SK-N-SH (cell line): ENCODE measurements around the gene TRIM69.

ENCODE experiments used
- CHD2 ChIP-seq: fragments of 150-350 bp; IDR thresholded peaks from 2 replicates; pipeline ENCODE4 v1.6.1; 2018; ENCODE audit warnings: low read length; ENCODE audit not compliant: partially characterized antibody
- EP300 ChIP-seq, 2 experiments: IDR thresholded peaks; 2 replicates each; pipeline versions ENCODE4 v1.4.0 to v1.6.1; 2012; ENCODE audit warnings: borderline replicate concordance in 1 of 2, low read depth in 1 of 2, low read length in 1 of 2
- FOXJ3 ChIP-seq: sonication (generic); formaldehyde crosslinking; IDR thresholded peaks from 2 replicates; pipeline ENCODE4 v1.5.1; 2020; ENCODE audit warnings: mild to moderate bottlenecking, missing genetic modification reagents
- JUND ChIP-seq: IDR thresholded peaks from 2 replicates; pipeline ENCODE4 v1.4.0; 2012
- NFIC ChIP-seq: IDR thresholded peaks from 2 replicates; pipeline ENCODE4 v1.4.0; 2012; ENCODE audit warnings: borderline replicate concordance
- NRF1 ChIP-seq: IDR thresholded peaks from 2 replicates; pipeline ENCODE4 v1.6.1; 2012; ENCODE audit warnings: low read depth, mild to moderate bottlenecking, low read length
- RAD21 ChIP-seq: IDR thresholded peaks from 2 replicates; pipeline ENCODE4 v1.6.1; 2012; ENCODE audit warnings: mild to moderate bottlenecking, low read length
- RFX5 ChIP-seq: IDR thresholded peaks from 2 replicates; pipeline ENCODE4 v1.6.1; 2012; ENCODE audit warnings: mild to moderate bottlenecking, improper control_type of control experiment, low read length
- SMC3 ChIP-seq: IDR thresholded peaks from 2 replicates; pipeline ENCODE4 v1.6.1; 2012; ENCODE audit warnings: low read depth, low read length, improper control_type of control experiment
- TEAD4 ChIP-seq: IDR thresholded peaks from 2 replicates; pipeline ENCODE4 v1.4.0; 2012; ENCODE audit warnings: mild to moderate bottlenecking, borderline replicate concordance; ENCODE audit not compliant: insufficient read depth
- USF2 ChIP-seq: fragments of 150-350 bp; IDR thresholded peaks from 2 replicates; pipeline ENCODE4 v1.6.1; 2017; ENCODE audit warnings: antibody characterized with exemption, low read length, low read depth, borderline replicate concordance
- ZBTB33 ChIP-seq: IDR thresholded peaks from 2 replicates; pipeline ENCODE4 v1.4.0; 2012; ENCODE audit warnings: low read depth, borderline replicate concordance
- TF ChIP-seq, protein P1 (sequence below): fragments of 200-600 bp; sonication (generic); IDR thresholded peaks from 2 replicates; pipeline ENCODE4 v1.6.1; 2017; ENCODE audit warnings: antibody characterized with exemption, mild to moderate bottlenecking, moderate library complexity
- TF ChIP-seq, protein P2 (sequence below): IDR thresholded peaks from 2 replicates; pipeline ENCODE4 v1.6.1; 2012; ENCODE audit warnings: mild to moderate bottlenecking, low read depth, low read length, moderate library complexity

GRCh38 chr15:44711096-44711742 is 25.1 kb upstream of the TRIM69 start, which contains the start of the genes B2M and PATL2:
- TF ChIP-seq, protein P1, sequence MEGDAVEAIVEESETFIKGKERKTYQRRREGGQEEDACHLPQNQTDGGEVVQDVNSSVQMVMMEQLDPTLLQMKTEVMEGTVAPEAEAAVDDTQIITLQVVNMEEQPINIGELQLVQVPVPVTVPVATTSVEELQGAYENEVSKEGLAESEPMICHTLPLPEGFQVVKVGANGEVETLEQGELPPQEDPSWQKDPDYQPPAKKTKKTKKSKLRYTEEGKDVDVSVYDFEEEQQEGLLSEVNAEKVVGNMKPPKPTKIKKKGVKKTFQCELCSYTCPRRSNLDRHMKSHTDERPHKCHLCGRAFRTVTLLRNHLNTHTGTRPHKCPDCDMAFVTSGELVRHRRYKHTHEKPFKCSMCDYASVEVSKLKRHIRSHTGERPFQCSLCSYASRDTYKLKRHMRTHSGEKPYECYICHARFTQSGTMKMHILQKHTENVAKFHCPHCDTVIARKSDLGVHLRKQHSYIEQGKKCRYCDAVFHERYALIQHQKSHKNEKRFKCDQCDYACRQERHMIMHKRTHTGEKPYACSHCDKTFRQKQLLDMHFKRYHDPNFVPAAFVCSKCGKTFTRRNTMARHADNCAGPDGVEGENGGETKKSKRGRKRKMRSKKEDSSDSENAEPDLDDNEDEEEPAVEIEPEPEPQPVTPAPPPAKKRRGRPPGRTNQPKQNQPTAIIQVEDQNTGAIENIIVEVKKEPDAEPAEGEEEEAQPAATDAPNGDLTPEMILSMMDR: no peak
- TF ChIP-seq TEAD4: no peak
- peak; percentile 8; the same call in 1 of the 2 replicates for TF ChIP-seq RAD21
- no peak for TF ChIP-seq NRF1
- TF ChIP-seq USF2: no peak
- no peak for TF ChIP-seq FOXJ3 (CRISPR knock-in tag)
- TF ChIP-seq EP300 (IDR thresholded peaks at IDR 0.05; ENCODE audit: borderline replicate concordance in 1 of 2, low read depth in 1 of 2, low read length in 1 of 2): no peak
- TF ChIP-seq NFIC: no peak
- TF ChIP-seq, protein P2, sequence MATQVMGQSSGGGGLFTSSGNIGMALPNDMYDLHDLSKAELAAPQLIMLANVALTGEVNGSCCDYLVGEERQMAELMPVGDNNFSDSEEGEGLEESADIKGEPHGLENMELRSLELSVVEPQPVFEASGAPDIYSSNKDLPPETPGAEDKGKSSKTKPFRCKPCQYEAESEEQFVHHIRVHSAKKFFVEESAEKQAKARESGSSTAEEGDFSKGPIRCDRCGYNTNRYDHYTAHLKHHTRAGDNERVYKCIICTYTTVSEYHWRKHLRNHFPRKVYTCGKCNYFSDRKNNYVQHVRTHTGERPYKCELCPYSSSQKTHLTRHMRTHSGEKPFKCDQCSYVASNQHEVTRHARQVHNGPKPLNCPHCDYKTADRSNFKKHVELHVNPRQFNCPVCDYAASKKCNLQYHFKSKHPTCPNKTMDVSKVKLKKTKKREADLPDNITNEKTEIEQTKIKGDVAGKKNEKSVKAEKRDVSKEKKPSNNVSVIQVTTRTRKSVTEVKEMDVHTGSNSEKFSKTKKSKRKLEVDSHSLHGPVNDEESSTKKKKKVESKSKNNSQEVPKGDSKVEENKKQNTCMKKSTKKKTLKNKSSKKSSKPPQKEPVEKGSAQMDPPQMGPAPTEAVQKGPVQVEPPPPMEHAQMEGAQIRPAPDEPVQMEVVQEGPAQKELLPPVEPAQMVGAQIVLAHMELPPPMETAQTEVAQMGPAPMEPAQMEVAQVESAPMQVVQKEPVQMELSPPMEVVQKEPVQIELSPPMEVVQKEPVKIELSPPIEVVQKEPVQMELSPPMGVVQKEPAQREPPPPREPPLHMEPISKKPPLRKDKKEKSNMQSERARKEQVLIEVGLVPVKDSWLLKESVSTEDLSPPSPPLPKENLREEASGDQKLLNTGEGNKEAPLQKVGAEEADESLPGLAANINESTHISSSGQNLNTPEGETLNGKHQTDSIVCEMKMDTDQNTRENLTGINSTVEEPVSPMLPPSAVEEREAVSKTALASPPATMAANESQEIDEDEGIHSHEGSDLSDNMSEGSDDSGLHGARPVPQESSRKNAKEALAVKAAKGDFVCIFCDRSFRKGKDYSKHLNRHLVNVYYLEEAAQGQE: no peak
- TF ChIP-seq RFX5: peak; percentile 99
- no peak for TF ChIP-seq JUND
- TF ChIP-seq ZBTB33: peak; percentile 86
- peak; percentile 95 for TF ChIP-seq CHD2
- TF ChIP-seq SMC3: no peak
